Fibroblast of pulmonary artery (primary cell): Measurements from ENCODE around the gene PPDPF.

Experiments
- DNase-seq: peaks from one replicate; pipeline ENCODE4 v3.0.0-alpha.2; 2010; ENCODE audit warnings: low read depth
- H3K4me3 ChIP-seq: replicated peaks from 2 replicates; pipeline ENCODE4 v1.5.1; 2011; ENCODE audit warnings: low read depth, mild to moderate bottlenecking, control low read depth, low read length, moderate library complexity
- TF ChIP-seq, protein P1 (sequence below): IDR thresholded peaks from 2 replicates; pipeline ENCODE4 v1.5.1; 2011; ENCODE audit warnings: mild to moderate bottlenecking, control low read depth, low read length, inconsistent platforms; ENCODE audit errors: missing control alignments

Gene PPDPF

GRCh38 chr20:63544241-63544957 lies 23.8 kb downstream of the PPDPF start:
- no peak overlapping the region for H3K4me3 ChIP-seq
- no peak for DNase-seq
- TF ChIP-seq, protein P1, sequence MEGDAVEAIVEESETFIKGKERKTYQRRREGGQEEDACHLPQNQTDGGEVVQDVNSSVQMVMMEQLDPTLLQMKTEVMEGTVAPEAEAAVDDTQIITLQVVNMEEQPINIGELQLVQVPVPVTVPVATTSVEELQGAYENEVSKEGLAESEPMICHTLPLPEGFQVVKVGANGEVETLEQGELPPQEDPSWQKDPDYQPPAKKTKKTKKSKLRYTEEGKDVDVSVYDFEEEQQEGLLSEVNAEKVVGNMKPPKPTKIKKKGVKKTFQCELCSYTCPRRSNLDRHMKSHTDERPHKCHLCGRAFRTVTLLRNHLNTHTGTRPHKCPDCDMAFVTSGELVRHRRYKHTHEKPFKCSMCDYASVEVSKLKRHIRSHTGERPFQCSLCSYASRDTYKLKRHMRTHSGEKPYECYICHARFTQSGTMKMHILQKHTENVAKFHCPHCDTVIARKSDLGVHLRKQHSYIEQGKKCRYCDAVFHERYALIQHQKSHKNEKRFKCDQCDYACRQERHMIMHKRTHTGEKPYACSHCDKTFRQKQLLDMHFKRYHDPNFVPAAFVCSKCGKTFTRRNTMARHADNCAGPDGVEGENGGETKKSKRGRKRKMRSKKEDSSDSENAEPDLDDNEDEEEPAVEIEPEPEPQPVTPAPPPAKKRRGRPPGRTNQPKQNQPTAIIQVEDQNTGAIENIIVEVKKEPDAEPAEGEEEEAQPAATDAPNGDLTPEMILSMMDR: no peak

- no peak overlapping the region for H3K4me3 ChIP-seq
- TF ChIP-seq, protein P1: no peak
- DNase-seq: no peak
These were observed 24.5 kb downstream of the PPDPF start for GRCh38 chr20:63544958-63545516.

- no peak overlapping the region for H3K4me3 ChIP-seq
- no peak for DNase-seq
- TF ChIP-seq, protein P1: no peak
These were observed 25.2 kb downstream of the PPDPF start for GRCh38 chr20:63545814-63546213.

DNA sequence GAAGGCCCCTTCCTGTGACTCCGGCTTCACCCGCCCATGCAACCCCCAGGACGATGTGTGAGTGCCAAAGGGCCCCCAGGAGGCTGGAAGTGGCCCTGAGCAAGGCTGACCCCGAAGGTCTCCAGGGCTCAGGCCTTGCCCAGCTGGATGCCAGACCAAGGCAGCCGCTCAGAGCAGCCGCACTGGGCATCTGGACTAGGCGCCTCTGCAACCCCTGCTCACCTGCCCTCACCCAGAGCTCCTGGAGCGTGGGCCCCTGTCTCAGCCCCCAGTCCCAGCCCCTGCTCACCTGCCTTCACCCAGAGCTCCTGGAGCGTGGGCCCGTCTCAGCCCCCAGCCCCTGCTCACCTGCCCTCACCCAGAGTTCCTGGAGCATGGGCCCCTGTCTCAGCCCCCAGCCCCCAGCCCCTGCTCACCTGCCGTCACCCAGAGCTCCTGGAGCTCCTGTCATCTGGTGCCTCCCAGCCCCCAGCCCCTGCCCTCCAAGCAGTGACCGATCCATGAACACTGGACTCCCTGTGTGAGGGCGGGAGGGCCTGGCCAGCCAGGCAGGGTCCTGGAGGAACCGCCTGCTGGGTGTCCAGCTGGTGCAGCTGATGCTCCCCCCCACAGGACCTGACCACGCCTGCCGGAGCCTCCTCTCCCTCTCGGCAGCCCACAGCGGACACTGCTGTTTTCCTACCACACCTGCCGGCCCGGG lies 25.8 kb downstream of the PPDPF start:
- no peak overlapping the region for H3K4me3 ChIP-seq
- DNase-seq: no peak
- TF ChIP-seq, protein P1: no peak

DNA sequence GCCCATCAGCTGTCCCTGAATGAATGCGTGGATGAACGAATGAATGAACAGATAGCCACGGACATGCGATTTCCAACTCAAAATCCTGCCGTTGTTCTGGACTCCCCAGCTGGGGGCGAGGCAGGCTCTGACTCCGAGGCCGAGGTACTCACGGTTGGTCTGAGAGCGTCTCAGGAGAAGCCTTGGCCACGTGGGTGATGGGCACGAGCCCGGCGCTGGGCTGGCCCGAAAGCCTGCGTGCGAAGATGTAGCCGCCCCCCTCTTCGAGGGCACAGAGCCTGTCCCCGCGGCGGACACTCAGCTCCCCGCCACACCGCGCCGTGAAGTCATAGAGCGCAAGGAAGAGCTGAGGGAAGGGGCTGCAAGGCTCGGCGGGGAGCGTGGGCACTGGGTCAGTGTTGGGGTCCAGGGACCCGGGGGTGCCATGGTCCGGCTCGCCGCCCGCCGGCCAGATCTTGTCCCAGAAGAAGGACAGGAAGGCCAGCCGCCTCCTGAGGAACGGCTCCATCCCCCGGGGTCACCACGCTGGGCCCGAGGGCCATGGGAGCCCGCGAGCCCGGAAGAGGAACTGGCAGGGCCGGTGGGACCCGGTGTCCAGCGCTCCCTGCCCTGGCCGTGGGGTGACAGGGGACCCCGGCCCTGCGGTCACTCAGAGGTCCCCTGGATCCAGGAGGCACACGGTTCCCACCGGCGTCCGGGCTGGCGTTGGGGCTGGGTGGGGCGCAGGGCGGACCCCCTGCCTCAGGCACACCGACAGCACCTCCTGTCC lies 26.6 kb downstream of the PPDPF start:
- no peak for DNase-seq
- H3K4me3 ChIP-seq: no peak overlapping the region
- TF ChIP-seq, protein P1: no peak

DNA sequence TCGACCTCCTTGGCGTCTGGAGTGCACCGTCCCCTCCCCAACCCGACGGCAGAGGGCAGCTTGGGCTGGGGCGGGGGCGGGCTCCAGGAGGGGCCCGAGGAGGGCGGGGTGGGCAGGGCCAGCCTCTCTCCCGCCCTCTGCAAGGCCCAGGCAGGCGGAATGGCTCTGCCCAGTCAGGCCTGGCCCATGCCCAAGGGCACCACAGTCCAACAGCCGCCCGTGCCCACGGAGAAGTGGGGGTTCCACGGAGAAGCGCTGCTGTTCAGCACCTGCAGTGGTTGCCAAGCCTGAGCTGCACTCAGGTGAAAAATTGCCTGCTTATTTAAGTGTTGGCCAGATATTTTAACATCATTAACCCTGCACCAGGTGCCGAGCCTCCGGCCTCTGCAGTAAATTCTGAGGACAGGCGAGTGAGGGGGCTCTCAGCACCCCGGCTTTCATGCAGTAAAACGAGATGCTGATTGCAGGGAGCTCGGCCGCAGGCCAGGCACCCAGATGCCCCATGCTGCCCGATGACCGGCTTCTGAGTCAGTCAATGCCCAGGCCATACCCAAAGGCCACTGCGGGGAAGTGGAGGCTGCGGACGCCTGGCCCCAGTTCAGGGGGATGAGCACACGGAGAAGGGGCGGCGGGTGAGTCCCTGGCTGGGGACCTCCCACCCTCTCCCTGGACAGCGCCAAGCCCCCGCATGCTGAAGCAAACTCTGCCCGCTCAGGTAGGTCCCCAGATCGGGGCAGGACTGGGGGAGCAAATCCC lies 27.3 kb downstream of the PPDPF start, which contains the start of gene SRMS:
SRMS (minus strand) TSS at position 25 of the 756 bp plus-strand sequence. CDS start 286 bp downstream, outside the sequence.
- DNase-seq: no peak
- TF ChIP-seq, protein P1: no peak
- H3K4me3 ChIP-seq: no peak within 1 kb of the TSS
